ENCODE results near the gene CRIM1. TPM values are rescaled to one million over a fixed set of nuclear protein-coding genes. Genes with fewer than 3 reads are reported as not detected.

CRIM1 gene
- polyA plus RNA-seq, 3 donors from 2014 or later: 1.9 to 3.3 (median 3.0) TPM

DNA sequence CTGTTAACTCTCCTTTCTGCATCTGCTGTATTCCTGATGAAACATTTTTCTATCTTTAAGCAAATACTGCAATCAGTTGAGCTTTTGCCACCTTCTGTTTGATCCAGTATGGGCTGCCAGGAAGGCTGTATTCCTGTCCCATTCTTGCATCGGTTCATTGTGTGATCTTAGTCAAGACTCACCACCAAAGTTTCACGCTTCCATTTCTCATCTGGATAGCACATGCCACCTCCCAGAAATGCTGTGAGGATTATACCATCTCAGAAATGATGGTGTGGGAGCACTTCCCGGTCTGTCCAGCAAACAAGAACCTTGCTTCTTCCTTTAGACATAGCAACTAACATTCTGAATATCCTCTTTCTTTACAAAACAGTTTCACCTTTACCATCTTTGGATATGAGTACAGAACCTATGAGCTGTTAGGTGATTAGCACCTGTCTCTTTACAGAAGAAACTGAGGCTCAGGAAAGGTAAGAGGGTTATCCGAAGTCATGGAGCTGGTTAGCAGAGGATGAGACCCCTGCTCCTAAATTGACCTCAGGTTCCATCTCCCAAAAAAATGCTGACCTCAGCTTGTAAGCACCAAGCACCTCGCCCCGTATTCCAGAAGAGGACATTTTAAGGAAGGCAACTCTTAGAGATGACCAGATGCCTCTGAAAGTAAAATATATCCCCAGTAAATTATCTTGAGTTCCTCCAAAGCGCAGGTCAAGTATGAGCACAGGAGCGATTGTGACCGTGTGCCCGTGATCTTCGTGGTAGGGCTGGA lies 185.6 kb downstream of the CRIM1 start:
- DNase-seq: no peak
- no peaks in the 10 kb centered on the region for H3K9me3 Mint-ChIP-seq
- peak overlapping the region in 1 of 6 donors; percentile 11 for H3K27ac Mint-ChIP-seq
- no peak overlapping the region for H3K4me3 Mint-ChIP-seq
- H3K4me1 Mint-ChIP-seq: peaks cover 9 to 23% of the 10 kb centered on the region in 2 donors
- peaks cover 5 to 36% (median 7%) of the 10 kb centered on the region in 3 donors for H3K36me3 Mint-ChIP-seq
- peaks cover 0 to 3% (median 0%) of the 10 kb centered on the region in 3 donors for H3K27me3 Mint-ChIP-seq (ENCODE audit: low read depth in 3 of 3)

DNA sequence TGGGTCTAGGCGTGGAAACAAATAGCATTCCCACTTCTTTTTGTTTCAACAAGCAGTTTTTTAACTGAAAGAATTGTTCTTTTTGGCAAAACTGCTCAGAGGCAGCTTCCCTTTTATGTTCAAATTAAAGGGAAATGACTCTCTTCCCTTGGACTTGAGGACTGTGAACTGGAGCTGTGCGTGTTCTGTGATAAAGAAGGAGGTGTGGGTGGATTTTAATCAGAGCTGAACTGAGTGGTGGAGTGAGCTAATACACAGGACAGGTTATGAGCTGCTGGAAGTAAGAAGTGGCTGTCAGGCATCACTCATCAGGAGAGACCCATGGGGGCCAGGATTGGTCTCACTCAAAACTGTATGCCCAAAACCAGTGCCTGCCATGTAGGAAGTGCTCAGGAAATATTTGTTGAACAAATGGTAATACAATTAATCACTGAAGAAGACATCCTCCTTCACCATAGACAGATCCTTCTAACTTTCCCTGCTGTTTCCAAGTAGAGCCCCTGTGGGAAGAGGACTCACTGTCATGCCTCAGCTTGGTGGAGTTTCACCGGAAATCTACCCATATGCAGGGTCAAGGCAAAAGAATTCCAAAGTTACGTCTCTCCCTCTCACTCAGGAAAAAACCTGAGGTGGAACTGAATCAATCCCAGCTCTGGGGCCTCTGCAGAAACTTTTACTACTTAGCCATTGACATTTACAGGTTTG lies 186.5 kb downstream of the CRIM1 start:
- no peak for DNase-seq
- H3K9me3 Mint-ChIP-seq: no peaks in the 10 kb centered on the region
- H3K4me1 Mint-ChIP-seq: peaks cover 9 to 29% of the 10 kb centered on the region in 2 donors
- H3K27ac Mint-ChIP-seq: peak overlapping the region in 2 of 6 donors; percentile 31 to 80
- peaks cover 0 to 3% (median 0%) of the 10 kb centered on the region in 3 donors for H3K27me3 Mint-ChIP-seq (ENCODE audit: low read depth in 3 of 3)
- H3K36me3 Mint-ChIP-seq: peaks cover 7 to 39% (median 10%) of the 10 kb centered on the region in 3 donors
- no peak overlapping the region for H3K4me3 Mint-ChIP-seq

DNA sequence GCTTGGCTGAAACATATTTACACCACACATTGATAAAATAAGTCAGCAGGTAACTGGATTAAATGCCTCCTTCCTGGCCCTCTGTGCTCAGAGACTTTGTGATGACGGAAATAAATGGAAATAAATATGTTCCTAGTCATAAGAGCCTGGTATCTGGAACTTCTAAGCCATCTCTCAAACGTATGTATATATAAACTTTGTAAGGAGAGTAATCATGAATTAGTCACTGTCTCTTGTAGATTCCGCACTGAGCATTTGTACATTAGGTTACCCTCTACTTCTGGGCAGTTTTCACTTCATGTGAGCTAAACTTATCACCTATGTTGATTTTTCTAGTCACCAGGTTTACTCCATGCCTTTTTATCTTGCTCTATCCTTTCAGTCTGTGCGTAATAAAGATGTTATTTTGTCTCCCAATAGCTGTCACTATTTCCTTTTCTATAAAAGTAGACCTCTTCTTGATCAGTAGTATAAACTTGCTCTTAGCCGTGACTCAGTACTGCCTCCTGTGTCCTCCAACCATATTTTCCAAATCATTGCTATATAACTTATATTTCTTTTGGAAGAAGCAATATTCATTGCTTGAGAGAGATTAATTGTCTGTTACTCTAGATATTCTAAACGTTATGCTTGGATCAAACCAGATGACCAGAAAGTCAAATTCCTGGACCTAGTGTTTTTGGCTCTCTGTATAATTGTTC lies 189.2 kb downstream of the CRIM1 start:
- no peak overlapping the region for H3K4me3 Mint-ChIP-seq
- no peak overlapping the region for H3K27ac Mint-ChIP-seq
- peaks cover 24 to 53% of the 10 kb centered on the region in 2 donors for H3K4me1 Mint-ChIP-seq
- no peaks in the 10 kb centered on the region for H3K9me3 Mint-ChIP-seq
- H3K36me3 Mint-ChIP-seq: peaks cover 11 to 43% (median 15%) of the 10 kb centered on the region in 3 donors
- no peak for DNase-seq
- H3K27me3 Mint-ChIP-seq (ENCODE audit: low read depth in 3 of 3): peaks cover 0 to 2% (median 0%) of the 10 kb centered on the region in 3 donors

DNA sequence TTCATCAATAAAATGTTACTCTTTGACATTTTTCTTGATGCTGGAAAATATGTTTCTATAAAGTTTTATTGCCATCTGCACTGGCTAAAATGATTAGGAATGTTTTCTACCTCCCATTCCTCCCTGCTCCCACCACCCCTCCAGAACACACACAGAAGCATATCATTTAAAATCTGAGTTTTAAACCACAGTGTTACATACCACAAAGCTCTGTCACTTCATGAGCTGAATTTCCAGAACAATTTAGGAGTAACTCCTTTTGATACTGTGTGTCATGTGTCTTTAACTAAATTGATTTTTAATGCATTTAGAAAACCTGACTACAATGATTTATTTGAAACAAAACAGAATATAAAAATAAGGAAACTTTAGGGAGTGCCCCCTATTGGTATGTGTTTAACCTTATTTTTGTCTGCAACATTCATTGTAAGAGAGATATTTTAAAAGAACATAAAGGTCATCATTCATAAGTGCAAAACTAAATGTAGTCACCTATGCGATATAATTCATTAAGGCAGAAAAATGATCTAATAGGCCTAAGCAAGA lies 190.4 kb downstream of the CRIM1 start:
- Mint-ChIP-seq H3K27ac (peak overlapping the region in 1 of 6 donors; percentile 58), H3K4me3 (no peak overlapping the region), H3K36me3 (peaks cover 14 to 43% (median 15%) of the 10 kb centered on the region in 3 donors), H3K9me3 (no peaks in the 10 kb centered on the region), H3K27me3 (ENCODE audit: low read depth in 3 of 3) (peaks cover 0 to 2% (median 0%) of the 10 kb centered on the region in 3 donors), H3K4me1 (peaks cover 29 to 58% of the 10 kb centered on the region in 2 donors)
- no peak for DNase-seq

- H3K27ac Mint-ChIP-seq: peak overlapping the region in 4 of 6 donors; percentile 31 to 88 (median 38)
- H3K4me3 Mint-ChIP-seq: no peak overlapping the region
- DNase-seq: no peak
- no peaks in the 10 kb centered on the region for H3K9me3 Mint-ChIP-seq
- H3K36me3 Mint-ChIP-seq: peaks cover 14 to 47% (median 24%) of the 10 kb centered on the region in 3 donors
- peaks cover 0 to 2% (median 0%) of the 10 kb centered on the region in 3 donors for H3K27me3 Mint-ChIP-seq (ENCODE audit: low read depth in 3 of 3)
- peaks cover 22 to 45% of the 10 kb centered on the region in 2 donors for H3K4me1 Mint-ChIP-seq
Observed at GRCh38 chr2:36547906-36548305, 192.3 kb downstream of the CRIM1 start.

DNA sequence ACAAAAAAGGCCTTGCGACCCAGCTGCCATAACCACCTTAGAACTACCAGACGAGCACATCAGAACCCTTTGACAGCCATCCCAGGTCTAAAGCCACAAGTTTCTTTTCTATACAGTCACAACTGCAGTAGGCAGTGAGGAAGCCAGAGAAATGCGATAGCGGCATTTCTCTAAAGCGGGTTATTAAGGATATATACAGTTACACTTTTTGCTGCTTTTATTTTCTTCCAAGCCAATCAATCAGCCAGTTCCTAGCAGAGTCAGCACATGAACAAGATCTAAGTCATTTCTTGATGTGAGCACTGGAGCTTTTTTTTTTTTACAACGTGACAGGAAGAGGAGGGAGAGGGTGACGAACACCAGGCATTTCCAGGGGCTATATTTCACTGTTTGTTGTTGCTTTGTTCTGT lies 193.6 kb downstream of the CRIM1 start:
- H3K36me3 Mint-ChIP-seq: peaks cover 18 to 47% (median 24%) of the 10 kb centered on the region in 3 donors
- DNase-seq: peak; percentile 15 to 27 (median 18)

GRCh38 chr2:36550006-36550405 lies 194.4 kb downstream of the CRIM1 start:
- H3K27me3 Mint-ChIP-seq (ENCODE audit: low read depth in 3 of 3): peaks cover 0 to 2% (median 0%) of the 10 kb centered on the region in 3 donors
- H3K27ac Mint-ChIP-seq: peak overlapping the region; percentile 1 to 82 (median 66)
- DNase-seq: no peak
- H3K36me3 Mint-ChIP-seq: peaks cover 20 to 41% (median 29%) of the 10 kb centered on the region in 3 donors
- H3K9me3 Mint-ChIP-seq: no peaks in the 10 kb centered on the region
- peaks cover 22 to 42% of the 10 kb centered on the region in 2 donors for H3K4me1 Mint-ChIP-seq
- peak overlapping the region in 3 of 5 donors; percentile 10 to 60 (median 26) for H3K4me3 Mint-ChIP-seq

More for the DNA sequence above, 193.6 kb downstream of the CRIM1 start:
- H3K27me3 Mint-ChIP-seq (ENCODE audit: low read depth in 3 of 3): peaks cover 0 to 2% (median 0%) of the 10 kb centered on the region in 3 donors
- peak overlapping the region; percentile 63 to 81 (median 73) for H3K4me3 Mint-ChIP-seq
- no peaks in the 10 kb centered on the region for H3K9me3 Mint-ChIP-seq
- peak overlapping the region; percentile 82 to 88 (median 86) for H3K27ac Mint-ChIP-seq
- H3K4me1 Mint-ChIP-seq: peaks cover 22 to 42% of the 10 kb centered on the region in 2 donors

GRCh38 chr2:36553683-36554082 lies 198.1 kb downstream of the CRIM1 start:
- H3K36me3 Mint-ChIP-seq: peaks cover 20 to 23% (median 21%) of the 10 kb centered on the region in 3 donors
- peaks cover 0 to 2% (median 0%) of the 10 kb centered on the region in 3 donors for H3K27me3 Mint-ChIP-seq (ENCODE audit: low read depth in 3 of 3)
- no peaks in the 10 kb centered on the region for H3K9me3 Mint-ChIP-seq
- H3K4me3 Mint-ChIP-seq: no peak overlapping the region
- peaks cover 15 to 16% of the 10 kb centered on the region in 2 donors for H3K4me1 Mint-ChIP-seq
- peak overlapping the region in 2 of 6 donors; percentile 31 to 76 for H3K27ac Mint-ChIP-seq
- DNase-seq: no peak

DNA sequence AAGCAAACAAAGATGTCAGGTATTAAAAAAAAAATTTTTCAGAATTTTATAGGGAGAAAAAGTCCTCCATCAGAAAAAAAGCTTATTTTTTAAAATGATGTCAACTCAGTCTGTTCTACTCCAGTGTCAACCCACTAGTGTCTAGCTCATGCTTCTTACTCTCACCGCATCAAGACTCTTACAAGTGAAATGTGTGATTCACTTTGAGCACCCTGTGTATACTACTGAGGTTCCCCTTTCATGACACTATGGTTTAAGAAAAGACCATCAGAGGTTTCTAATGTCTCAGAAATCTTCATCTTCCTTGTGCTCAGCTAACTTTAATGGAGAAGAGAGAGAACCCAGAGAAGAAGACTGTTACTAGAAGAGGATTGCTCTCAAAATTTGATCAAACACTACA lies 199.0 kb downstream of the CRIM1 start:
- Mint-ChIP-seq H3K9me3 (no peaks in the 10 kb centered on the region), H3K4me3 (no peak overlapping the region), H3K27ac (peak overlapping the region in 1 of 6 donors; percentile 47), H3K36me3 (peaks cover 20 to 25% (median 23%) of the 10 kb centered on the region in 3 donors), H3K4me1 (peaks cover 7 to 8% of the 10 kb centered on the region in 2 donors), H3K27me3 (ENCODE audit: low read depth in 3 of 3) (peaks cover 0 to 2% (median 0%) of the 10 kb centered on the region in 3 donors)
- DNase-seq: no peak

- no peak overlapping the region for H3K4me3 Mint-ChIP-seq
Observed at GRCh38 chr2:36555789-36556188, 200.2 kb downstream of the CRIM1 start.

GRCh38 chr2:36556842-36557241 lies 201.3 kb downstream of the CRIM1 start:
- H3K36me3 Mint-ChIP-seq: peaks cover 17 to 33% (median 25%) of the 10 kb centered on the region in 3 donors
- H3K4me3 Mint-ChIP-seq: no peak overlapping the region
- no peak for DNase-seq
- H3K9me3 Mint-ChIP-seq: no peaks in the 10 kb centered on the region
- no peak overlapping the region for H3K27ac Mint-ChIP-seq
- no peaks in the 10 kb centered on the region for H3K4me1 Mint-ChIP-seq
- peaks cover 0 to 2% (median 0%) of the 10 kb centered on the region in 3 donors for H3K27me3 Mint-ChIP-seq (ENCODE audit: low read depth in 3 of 3)

More at GRCh38 chr2:36555789-36556188, 200.2 kb downstream of the CRIM1 start:
- no peak for DNase-seq
- Mint-ChIP-seq H3K27me3 (ENCODE audit: low read depth in 3 of 3) (peaks cover 0 to 2% (median 0%) of the 10 kb centered on the region in 3 donors), H3K9me3 (no peaks in the 10 kb centered on the region), H3K36me3 (peaks cover 17 to 35% (median 27%) of the 10 kb centered on the region in 3 donors), H3K27ac (no peak overlapping the region), H3K4me1 (no peaks in the 10 kb centered on the region)

GRCh38 chr2:36559221-36559942 lies 203.8 kb downstream of the CRIM1 start:
- Mint-ChIP-seq H3K4me3 (no peak overlapping the region), H3K27ac (no peak overlapping the region), H3K36me3 (peaks cover 12 to 34% (median 24%) of the 10 kb centered on the region in 3 donors), H3K9me3 (no peaks in the 10 kb centered on the region), H3K4me1 (peaks cover 4 to 8% of the 10 kb centered on the region in 2 donors), H3K27me3 (ENCODE audit: low read depth in 3 of 3) (peaks cover 0 to 4% (median 2%) of the 10 kb centered on the region in 3 donors)
- no peak for DNase-seq

Measured in immature natural killer cell (primary cell).